K562 (cell line): Measurements from ENCODE around the gene ITGAL. TPM values are rescaled to one million over a fixed set of nuclear protein-coding genes. Genes with fewer than 3 reads are reported as not detected.

ENCODE experiments used
- ASH1L ChIP-seq: fragments of 450-650 bp; IDR thresholded peaks from 2 replicates; pipeline ENCODE4 v1.6.1; 2018; ENCODE audit warnings: borderline replicate concordance, mild to moderate bottlenecking, low read depth; ENCODE audit not compliant: partially characterized antibody
- CBX3 ChIP-seq, 2 experiments: IDR thresholded peaks; 1 replicate in 1 of 2; 2 replicates in 1 of 2; pipeline ENCODE4 v1.6.1; 2012; ENCODE audit warnings: inconsistent platforms in 2 of 2, low read length in 2 of 2, borderline replicate concordance in 1 of 2, control low read depth in 1 of 2
- CTCF ChIP-seq, 3 experiments: IDR thresholded peaks in 2 of 3; conservative IDR thresholded peaks in 1 of 3; 2 replicates each; pipeline ENCODE4 v1.5.1; 2011 to 2012; ENCODE audit warnings: low read length in 3 of 3, mild to moderate bottlenecking in 3 of 3, control low read depth in 2 of 3, improper control_type of control experiment in 1 of 3, inconsistent platforms in 1 of 3, low read depth in 1 of 3, mixed read lengths in 1 of 3, moderate library complexity in 1 of 3; ENCODE audit not compliant: insufficient read depth in 2 of 3
- CTCFL ChIP-seq: IDR thresholded peaks from 2 replicates; pipeline ENCODE4 v1.6.1; 2011; ENCODE audit warnings: borderline replicate concordance, low read depth, mild to moderate bottlenecking, moderate library complexity, low read length; ENCODE audit not compliant: insufficient read depth, poor library complexity, severe bottlenecking
- FOXJ2 ChIP-seq: fragments of 200-800 bp; sonication (Bioruptor generic); IDR thresholded peaks from 2 replicates; pipeline ENCODE4 v1.6.1; 2016; ENCODE audit warnings: missing genetic modification characterization, missing compliant biosample characterization
- NR1H2 ChIP-seq: sonication (generic); formaldehyde crosslinking; IDR thresholded peaks from 2 replicates; pipeline ENCODE4 v1.4.0; 2020; ENCODE audit warnings: mild to moderate bottlenecking, missing genetic modification reagents
- POU5F1 ChIP-seq: fragments of 150-350 bp; IDR thresholded peaks from 2 replicates; pipeline ENCODE4 v1.6.1; 2014; ENCODE audit warnings: borderline replicate concordance, low read length, low read depth, mild to moderate bottlenecking; ENCODE audit not compliant: partially characterized antibody
- SMARCA5 ChIP-seq: fragments of 450-650 bp; IDR thresholded peaks from 2 replicates; pipeline ENCODE4 v1.6.1; 2016
- STAT5B ChIP-seq: fragments of 250-450 bp; sonication (Bioruptor Pico); IDR thresholded peaks from 2 replicates; pipeline ENCODE4 v1.8.0; 2021; ENCODE audit warnings: mild to moderate bottlenecking, inconsistent platforms
- THRB ChIP-seq: fragments of 450-650 bp; formaldehyde crosslinking; conservative IDR thresholded peaks from 2 replicates; pipeline ENCODE4 v1.4.0; 2022; ENCODE audit warnings: mild to moderate bottlenecking, missing genetic modification characterization
- ZNF717 ChIP-seq: fragments of 250-450 bp; sonication (Bioruptor Pico); IDR thresholded peaks from 2 replicates; pipeline ENCODE4 v1.5.0; 2021
- polyA plus RNA-seq, 8 experiments: library from polyadenylated mRNA; depleted of rRNA in 4 of 8; stranded (reverse) in 5 of 8; unstranded in 3 of 8; fragments of >200 nt; fragmentation: Nextera tagmentation in 2 of 8; fragmentation: Illumina TruSeq in 1 of 8; extraction: Ambion mirVana in 2 of 8; extraction: Trizol in 1 of 8; gene quantifications; 2 replicates each; pipeline versions ENCODE4 v1.2.1 to v1.2.3, GENCODE V29; 2011 to 2014; ENCODE audit warnings: inconsistent platforms in 1 of 8, missing spikeins in 1 of 8
- total RNA-seq, 7 experiments: library from RNA; depleted of rRNA in 6 of 7; stranded (reverse); fragments of >200 nt in 6 of 7; fragmentation: Illumina TruSeq in 2 of 7; extraction: Trizol in 2 of 7; gene quantifications; 2 replicates each; pipeline versions ENCODE4 v1.2.1 to v1.2.3, GENCODE V29; 2011 to 2021; ENCODE audit warnings: low replicate concordance in 1 of 7
- TF ChIP-seq, protein P1 (sequence below): sonication (generic); formaldehyde crosslinking; IDR thresholded peaks from 2 replicates; pipeline ENCODE4 v1.9.0; 2022; ENCODE audit warnings: mild to moderate bottlenecking, missing genetic modification reagents
- TF ChIP-seq, protein P2 (sequence below), 2 experiments: IDR thresholded peaks; 2 replicates each; pipeline ENCODE4 v1.6.1; 2012; ENCODE audit warnings: improper control_type of control experiment in 2 of 2, low read depth in 2 of 2, low read length in 2 of 2, borderline replicate concordance in 1 of 2
- TF ChIP-seq, protein P3 (sequence below): fragments of 450-650 bp; formaldehyde crosslinking; IDR thresholded peaks from 2 replicates; pipeline ENCODE4 v1.4.0; 2020; ENCODE audit warnings: mild to moderate bottlenecking, mixed read lengths

ITGAL gene
- total and polyA plus RNA-seq, 9 of the 15 experiments (the other 6 are each of a cell fraction or from before 2014, with no cell fraction given), result 0.01 to 0.53 TPM; not detected in 7

- TF ChIP-seq, protein P1, sequence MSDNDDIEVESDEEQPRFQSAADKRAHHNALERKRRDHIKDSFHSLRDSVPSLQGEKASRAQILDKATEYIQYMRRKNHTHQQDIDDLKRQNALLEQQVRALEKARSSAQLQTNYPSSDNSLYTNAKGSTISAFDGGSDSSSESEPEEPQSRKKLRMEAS (CRISPR knock-in tag), result no peak; the same call in 1 of the 2 replicates
- TF ChIP-seq, protein P2, sequence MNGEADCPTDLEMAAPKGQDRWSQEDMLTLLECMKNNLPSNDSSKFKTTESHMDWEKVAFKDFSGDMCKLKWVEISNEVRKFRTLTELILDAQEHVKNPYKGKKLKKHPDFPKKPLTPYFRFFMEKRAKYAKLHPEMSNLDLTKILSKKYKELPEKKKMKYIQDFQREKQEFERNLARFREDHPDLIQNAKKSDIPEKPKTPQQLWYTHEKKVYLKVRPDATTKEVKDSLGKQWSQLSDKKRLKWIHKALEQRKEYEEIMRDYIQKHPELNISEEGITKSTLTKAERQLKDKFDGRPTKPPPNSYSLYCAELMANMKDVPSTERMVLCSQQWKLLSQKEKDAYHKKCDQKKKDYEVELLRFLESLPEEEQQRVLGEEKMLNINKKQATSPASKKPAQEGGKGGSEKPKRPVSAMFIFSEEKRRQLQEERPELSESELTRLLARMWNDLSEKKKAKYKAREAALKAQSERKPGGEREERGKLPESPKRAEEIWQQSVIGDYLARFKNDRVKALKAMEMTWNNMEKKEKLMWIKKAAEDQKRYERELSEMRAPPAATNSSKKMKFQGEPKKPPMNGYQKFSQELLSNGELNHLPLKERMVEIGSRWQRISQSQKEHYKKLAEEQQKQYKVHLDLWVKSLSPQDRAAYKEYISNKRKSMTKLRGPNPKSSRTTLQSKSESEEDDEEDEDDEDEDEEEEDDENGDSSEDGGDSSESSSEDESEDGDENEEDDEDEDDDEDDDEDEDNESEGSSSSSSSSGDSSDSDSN (IDR thresholded peaks at IDR 0.05; ENCODE audit: borderline replicate concordance in 1 of 2, low read depth in 2 of 2, low read length in 2 of 2), result 0 out of 4 replicates have a peak, but pooled peaks have one; percentile 25 to 59
- TF ChIP-seq THRB (CRISPR knock-in tag) (no peak), ZNF717 (CRISPR knock-in tag) (no peak), CTCFL (no peak), STAT5B (CRISPR knock-in tag) (no peak), CBX3 (IDR thresholded peaks at IDR 0.05; ENCODE audit: borderline replicate concordance in 1 of 2, low read length in 2 of 2) (no peak), POU5F1 (no peak), CTCF (IDR thresholded peaks at IDR 0.05 in 2 of 3, conservative IDR thresholded peaks at IDR 0.05 in 1 of 3; ENCODE audit: insufficient read depth in 2 of 3, low read depth in 1 of 3, low read length in 3 of 3) (no peak; a peak in 1 of 6 replicates), ASH1L (no peak), FOXJ2 (tag) (peak; percentile 86), SMARCA5 (no peak), NR1H2 (CRISPR knock-in tag) (no peak)
- TF ChIP-seq, protein P3, sequence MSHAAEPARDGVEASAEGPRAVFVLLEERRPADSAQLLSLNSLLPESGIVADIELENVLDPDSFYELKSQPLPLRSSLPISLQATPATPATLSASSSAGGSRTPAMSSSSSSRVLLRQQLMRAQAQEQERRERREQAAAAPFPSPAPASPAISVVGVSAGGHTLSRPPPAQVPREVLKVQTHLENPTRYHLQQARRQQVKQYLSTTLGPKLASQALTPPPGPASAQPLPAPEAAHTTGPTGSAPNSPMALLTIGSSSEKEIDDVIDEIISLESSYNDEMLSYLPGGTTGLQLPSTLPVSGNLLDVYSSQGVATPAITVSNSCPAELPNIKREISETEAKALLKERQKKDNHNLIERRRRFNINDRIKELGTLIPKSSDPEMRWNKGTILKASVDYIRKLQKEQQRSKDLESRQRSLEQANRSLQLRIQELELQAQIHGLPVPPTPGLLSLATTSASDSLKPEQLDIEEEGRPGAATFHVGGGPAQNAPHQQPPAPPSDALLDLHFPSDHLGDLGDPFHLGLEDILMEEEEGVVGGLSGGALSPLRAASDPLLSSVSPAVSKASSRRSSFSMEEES (CRISPR knock-in tag), result no peak
Measured at GRCh38 chr16:30557957-30558788, 85.6 kb downstream of the ITGAL start, which contains the start of gene ZNF764 (continued).
